ENCODE results near the gene STMN3. TPM values are rescaled to one million over a fixed set of nuclear protein-coding genes. Genes with fewer than 3 reads are reported as not detected.

The STMN3 gene
- total and polyA plus RNA-seq, 11 donors: 2.9 to 15.6 (median 5.2) TPM

GRCh38 chr20:63624486-63624885 is 28.7 kb downstream of the STMN3 start:
- WGBS, 4 donors: 86 to 92% (median 88%) methylated on average over 15 of the region's 15 CpGs
- H3K4me3 ChIP-seq: no peak overlapping the region
- ATAC-seq (no peak), DNase-seq (peak in 2 of 5 donors; percentile 2 to 20)
- intact Hi-C loops (cut with DNase I): loop anchor here in 2 of 10 donors (5.0 to 10.0 kb wide), 2 partner anchors 37 to 240 kb away; partner anchors contain the start of genes ABHD16B (in 1 of the 2) and TPD52L2 (in 1 of the 2)
- H3K27ac ChIP-seq: no peak overlapping the region
- no peaks in the 10 kb centered on the region for H3K27me3 ChIP-seq
- peaks cover 0 to 9% (median 0%) of the 10 kb centered on the region in 9 donors for H3K36me3 ChIP-seq
- TF ChIP-seq POLR2A (IDR thresholded peaks at IDR 0.05) (no peak), CTCF (IDR thresholded peaks at IDR 0.05) (no peak)
- peaks cover 0 to 25% (median 13%) of the 10 kb centered on the region in 12 donors for H3K4me1 ChIP-seq
- H3K9me3 ChIP-seq: no peaks in the 10 kb centered on the region

- intact Hi-C loops (cut with DNase I): loop anchor here in 2 of 10 donors (5.0 to 10.0 kb wide), 2 partner anchors 35 to 242 kb away; partner anchors contain the start of genes ABHD16B (in 1 of the 2) and TPD52L2 (in 1 of the 2)
- Histone ChIP-seq H3K4me1 (peaks cover 0 to 11% (median 5%) of the 10 kb centered on the region in 12 donors), H3K36me3 (peaks cover 0 to 27% (median 15%) of the 10 kb centered on the region in 9 donors), H3K27ac (no peak overlapping the region), H3K9me3 (no peaks in the 10 kb centered on the region), H3K27me3 (no peaks in the 10 kb centered on the region), H3K4me3 (no peak overlapping the region)
- 94% methylated on average over 14 of the region's 14 CpGs for WGBS, 4 donors
- peak in 2 of 5 donors; percentile 18 to 33 for DNase-seq
- TF ChIP-seq CTCF (IDR thresholded peaks at IDR 0.05) (no peak), POLR2A (IDR thresholded peaks at IDR 0.05) (no peak)
- no peak for ATAC-seq
Observed at GRCh38 chr20:63622732-63623131, 30.5 kb downstream of the STMN3 start.

- ATAC-seq (no peak), DNase-seq (peak in 2 of 5 donors; percentile 2 to 14)
- H3K4me1 ChIP-seq: peaks cover 0 to 11% (median 4%) of the 10 kb centered on the region in 12 donors
- no peak overlapping the region for H3K4me3 ChIP-seq
- 85 to 93% (median 92%) methylated on average over 4 of the region's 4 CpGs for WGBS, 4 donors
- H3K9me3 ChIP-seq: no peaks in the 10 kb centered on the region
- TF ChIP-seq CTCF (IDR thresholded peaks at IDR 0.05) (no peak), POLR2A (IDR thresholded peaks at IDR 0.05) (no peak)
- intact Hi-C loops (cut with DNase I): loop anchor here in 2 of 10 donors (5.0 to 10.0 kb wide), 2 partner anchors 35 to 243 kb away; partner anchors contain the start of genes ABHD16B (in 1 of the 2) and TPD52L2 (in 1 of the 2)
- H3K27me3 ChIP-seq: no peaks in the 10 kb centered on the region
- no peak overlapping the region for H3K27ac ChIP-seq
- peaks cover 0 to 33% (median 21%) of the 10 kb centered on the region in 9 donors for H3K36me3 ChIP-seq
Observed at GRCh38 chr20:63622096-63622495, 31.1 kb downstream of the STMN3 start.

GRCh38 chr20:63620991-63621390 is 32.2 kb downstream of the STMN3 start:
- Histone ChIP-seq H3K4me1 (peaks cover 0 to 10% (median 4%) of the 10 kb centered on the region in 12 donors), H3K36me3 (peaks cover 0 to 44% (median 31%) of the 10 kb centered on the region in 9 donors), H3K4me3 (no peak overlapping the region), H3K27ac (no peak overlapping the region), H3K9me3 (no peaks in the 10 kb centered on the region), H3K27me3 (no peaks in the 10 kb centered on the region)
- ATAC-seq (no peak), DNase-seq (peak in 1 of 5 donors; percentile 16)
- whole genome bisulfite sequencing, 4 donors: 86 to 90% (median 87%) methylated on average over 8 of the region's 8 CpGs
- intact Hi-C loops (cut with DNase I): loop anchor here in 2 of 10 donors (5.0 to 10.0 kb wide), 2 partner anchors 34 to 244 kb away; partner anchors contain the start of genes ABHD16B (in 1 of the 2) and TPD52L2 (in 1 of the 2)
- no peak for TF ChIP-seq POLR2A (IDR thresholded peaks at IDR 0.05)
- TF ChIP-seq CTCF (IDR thresholded peaks at IDR 0.05): no peak
